IPS-NIHi7 (cell line): ENCODE results near the gene ITM2C.

Experiments used
- DNase-seq: peaks from one replicate; pipeline ENCODE4 v3.0.0; 2012; ENCODE audit warnings: mixed read lengths; ENCODE audit errors: extremely low spot score

Gene ITM2C

DNA sequence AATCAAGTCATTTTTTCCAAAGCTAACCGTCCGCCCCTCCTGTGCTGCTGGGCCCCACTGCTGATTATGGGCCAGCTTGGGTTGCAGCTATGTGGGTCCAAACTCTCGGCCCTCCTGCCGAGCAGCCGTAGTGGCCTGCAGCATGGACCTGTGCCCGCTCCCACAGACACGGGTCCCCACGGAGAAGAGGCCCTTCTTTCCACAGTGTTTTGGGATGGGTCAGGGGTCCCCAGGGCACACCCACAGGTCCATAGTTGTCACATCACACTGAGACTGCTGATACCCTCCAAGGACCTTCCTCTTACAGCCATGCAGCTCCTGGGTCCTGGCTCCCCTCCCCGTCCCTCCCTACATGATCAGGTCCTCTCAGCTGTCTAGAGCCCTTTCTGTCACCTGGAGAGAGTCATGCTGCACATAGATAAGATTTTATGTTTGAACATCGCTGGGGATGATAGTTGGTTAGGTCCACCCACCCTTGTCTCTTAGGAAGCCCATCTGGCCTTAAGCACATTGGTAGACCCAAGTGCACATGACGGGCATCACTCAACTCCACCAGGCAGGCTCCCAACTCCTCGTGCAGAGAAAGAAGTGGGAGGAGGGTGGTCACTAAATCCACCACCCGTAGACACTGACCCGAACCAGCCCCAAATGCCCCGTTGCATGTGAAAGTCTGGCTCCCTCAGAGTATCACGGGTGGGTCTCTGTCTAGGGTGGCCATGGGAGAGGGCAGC, 42.8 kb downstream of the ITM2C start:
- no peak for DNase-seq

DNA sequence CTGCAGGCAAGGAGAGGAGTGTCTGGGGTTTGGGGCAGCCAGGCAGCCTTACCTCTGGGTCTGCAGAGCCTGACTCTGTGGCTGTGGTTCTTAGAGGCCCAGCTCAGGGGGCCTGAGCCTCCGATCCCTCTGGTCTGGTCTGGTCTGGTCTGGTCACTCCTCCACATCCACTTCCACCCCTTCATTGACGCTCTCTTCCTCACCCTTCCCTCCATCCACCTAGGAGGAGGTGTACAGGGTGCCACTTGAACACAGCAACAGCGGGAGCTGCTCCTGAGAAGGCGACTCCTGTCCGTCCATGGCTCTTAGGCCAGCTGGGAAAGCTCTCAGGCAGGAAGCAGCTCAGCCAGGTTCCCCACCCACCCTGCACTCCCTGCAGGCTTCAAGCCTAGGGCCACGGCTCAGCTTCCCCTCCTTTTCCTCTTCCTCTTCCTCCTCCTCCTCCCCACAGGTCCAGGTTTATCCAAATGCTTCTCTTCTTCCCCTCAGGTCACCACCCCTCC, 43.4 kb downstream of the ITM2C start:
- no peak for DNase-seq

DNA sequence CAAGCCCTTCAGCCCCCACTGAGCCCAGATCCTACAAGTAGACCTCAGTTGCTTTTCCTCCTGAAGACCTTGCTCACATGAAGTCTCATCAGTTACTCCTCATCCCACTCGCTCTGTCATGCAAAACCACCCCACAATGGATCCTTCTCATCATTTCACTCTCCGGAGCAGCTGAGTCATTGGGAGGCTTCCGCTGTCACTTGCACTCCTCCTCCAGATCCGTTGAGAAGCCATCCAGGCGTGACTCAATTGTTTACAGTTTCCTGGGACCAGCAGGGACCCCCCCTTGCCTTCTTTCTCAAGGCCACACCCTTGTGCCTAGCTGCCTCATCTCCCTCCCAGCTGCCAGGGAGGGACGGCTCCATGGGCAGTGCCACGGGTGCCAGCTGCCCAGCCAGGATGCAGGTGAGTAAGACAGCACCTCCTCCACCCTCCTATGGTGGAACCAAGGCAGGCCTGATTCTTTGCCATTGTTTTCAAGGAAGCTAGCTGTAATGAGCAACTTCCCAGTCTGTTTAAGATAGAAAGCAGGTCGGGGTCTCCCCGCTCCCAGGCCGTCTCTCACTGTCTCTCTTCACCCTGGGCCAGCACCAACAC, 44.0 kb downstream of the ITM2C start:
- DNase-seq, result no peak

DNA sequence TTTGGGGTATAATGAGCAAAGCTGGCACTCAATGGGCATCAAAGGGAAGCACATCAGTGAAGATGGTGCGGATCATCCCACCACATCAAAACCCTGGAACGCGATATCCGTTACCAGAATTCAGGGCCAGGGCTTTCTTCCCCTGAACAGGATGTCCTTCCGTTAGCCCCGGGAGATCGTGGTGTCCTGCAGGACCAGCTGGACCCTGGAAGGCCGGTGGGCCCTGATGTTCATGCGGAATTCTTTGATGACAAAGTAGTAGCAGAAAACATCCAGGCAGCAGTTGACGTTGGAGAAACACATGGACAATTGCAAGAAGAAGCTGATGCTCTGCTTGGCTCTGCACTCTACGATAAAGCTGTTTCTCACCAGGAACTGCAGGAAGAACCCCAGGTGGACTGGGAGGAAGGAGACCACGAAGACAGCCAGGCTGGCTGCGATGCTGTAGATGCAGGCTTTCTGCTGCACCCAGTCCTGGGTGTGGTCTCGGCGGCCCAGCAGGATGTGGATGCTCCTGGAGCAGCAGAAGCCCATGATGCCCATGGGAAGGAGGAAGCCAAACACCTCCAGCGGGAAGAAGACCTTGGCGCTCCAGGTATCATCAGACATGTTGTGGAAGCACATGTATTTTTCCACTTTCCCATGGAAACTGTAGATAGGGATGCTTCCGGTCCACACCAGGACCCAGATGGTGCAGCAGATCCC, 45.3 kb downstream of the ITM2C start:
- DNase-seq, result no peak

DNA sequence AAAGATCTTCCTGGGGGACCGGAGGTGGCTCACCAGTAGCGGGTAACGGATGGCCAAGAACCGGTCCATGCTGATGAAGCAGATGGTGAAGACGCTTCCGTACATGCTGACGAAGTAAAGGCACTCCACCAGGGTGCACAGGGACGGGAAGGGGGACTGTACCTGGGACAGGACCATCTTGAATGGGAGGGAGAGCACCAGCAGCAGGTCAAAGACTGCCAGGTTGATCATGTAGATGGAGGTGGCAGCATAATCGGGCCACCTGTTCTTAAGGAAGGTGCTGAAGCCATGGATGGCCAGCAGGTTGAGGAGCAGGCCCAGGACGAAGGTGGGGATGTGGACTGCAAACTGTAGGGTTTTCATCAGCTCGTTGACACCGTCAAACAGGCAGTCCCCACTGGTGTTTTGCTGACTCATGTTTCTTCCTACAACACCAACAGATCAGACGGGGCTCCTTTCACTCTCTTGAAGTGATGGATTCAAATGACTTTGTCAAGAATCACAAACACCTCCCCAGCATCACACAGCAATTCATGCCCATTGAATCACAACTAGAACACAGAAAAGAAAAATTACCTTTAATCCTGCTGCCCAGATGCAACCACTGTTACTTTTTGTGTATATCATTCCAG, 45.9 kb downstream of the ITM2C start:
- DNase-seq, result no peak

DNA sequence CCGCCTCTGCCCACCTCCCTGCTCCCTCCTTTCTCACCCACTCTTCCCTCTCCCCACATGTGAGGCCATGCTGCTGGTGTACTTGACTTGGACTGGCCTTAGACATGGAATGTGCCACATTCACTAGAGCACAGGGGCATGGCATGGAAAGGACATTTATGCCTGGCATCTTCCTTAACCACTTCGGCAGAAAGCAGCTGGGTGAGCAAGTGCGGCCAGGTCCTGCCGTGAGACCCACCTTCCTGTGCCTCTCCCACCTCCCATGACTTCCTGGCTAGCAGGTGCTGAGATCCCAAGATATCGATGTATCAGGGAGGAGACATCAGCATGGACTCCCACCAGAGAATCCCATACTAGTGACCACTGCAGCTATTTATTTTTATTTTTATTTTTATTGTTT, 47.3 kb downstream of the ITM2C start:
- no peak for DNase-seq

DNA sequence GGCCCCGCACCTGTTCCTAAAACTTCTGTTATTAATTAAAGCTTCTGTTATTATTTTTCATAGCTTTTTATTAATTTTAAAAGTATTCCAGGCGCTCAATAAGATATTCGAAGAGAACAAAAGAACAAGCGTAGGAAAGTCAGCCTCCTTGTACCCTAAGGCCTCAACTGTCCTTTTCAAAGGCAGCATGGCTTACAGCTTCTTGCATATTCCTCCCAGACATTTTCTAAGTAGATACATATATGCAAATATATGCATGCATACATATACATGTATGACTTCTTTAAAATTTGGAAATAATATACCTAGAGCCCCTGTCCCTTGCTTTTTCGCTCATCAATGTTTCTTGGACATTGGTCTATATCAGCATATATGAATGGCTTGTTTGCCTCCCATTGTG, 48.0 kb downstream of the ITM2C start:
- DNase-seq, result no peak

DNA sequence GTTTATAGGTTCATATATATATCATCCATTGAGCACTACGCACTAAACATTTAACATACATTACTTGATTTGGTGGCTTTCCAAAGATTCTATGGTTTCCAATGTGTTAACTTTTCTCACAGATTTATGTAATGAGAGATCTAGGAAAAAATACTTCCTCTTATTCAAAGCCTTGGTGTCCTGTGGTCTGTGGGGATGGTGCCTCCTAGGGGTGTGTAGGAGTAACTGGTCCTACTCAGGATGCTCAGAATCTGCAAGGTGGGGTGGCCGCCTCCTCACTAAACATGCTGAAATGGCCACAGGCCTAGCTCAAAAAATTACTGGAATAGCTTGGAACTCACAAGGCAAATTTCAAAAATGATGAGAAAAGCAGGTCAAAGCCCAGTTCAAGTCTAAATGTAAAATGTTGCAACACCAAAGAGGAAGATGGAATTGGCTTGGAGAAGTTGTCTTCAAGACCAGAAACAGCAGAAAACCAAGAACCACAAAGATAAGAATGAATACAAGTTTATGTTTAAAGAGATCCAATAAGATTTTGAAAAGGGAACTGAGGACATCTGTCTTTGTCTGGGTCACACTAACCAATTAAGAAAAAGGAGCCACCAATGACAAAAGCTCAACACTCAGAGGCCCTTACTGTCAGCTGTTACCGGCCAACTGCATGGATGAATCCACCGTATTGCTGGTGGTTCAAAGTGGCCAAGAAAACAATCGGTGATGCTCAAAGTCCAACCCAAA, 48.8 kb downstream of the ITM2C start:
- peak; percentile 77 for DNase-seq

DNA sequence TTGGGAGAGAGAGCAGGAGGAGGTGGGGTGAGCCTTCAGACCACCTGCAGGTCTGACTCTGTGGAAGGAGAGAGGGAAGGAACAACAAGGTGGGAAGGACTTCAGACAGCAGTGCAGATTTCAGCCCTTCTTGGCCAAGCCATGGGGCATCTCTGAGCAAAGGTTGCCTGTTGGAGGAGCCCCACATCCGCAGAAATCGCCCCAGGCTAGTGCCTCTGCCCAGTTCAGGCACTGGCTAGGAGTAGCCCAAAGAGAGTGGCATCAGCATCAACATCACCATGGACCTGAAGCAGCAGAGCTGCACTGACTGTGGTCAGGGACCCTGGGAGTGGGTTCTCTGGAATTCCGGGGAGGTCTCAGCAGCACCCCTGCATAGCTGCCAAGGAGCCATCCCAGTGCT, 50.1 kb downstream of the ITM2C start:
- no peak for DNase-seq

DNA sequence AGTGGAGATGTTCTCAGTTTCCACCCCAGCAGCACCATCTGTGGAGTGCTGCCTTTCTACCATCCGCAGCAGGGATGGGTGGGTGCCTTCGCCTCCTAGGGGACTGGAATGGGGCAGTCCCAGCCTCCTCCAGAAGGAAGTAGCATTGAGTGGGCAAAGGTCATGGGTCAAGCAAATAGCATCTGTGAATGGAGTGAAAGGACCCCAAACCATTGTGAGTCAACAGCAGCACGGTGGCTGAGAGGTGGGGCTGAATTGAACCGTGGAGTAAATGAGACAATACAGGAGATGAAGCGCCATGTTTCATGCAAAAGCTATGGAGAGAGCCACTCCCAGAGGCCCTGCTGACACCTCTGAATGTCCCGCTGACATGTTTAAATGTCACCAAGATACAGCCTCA, 50.6 kb downstream of the ITM2C start:
- DNase-seq, result no peak

DNA sequence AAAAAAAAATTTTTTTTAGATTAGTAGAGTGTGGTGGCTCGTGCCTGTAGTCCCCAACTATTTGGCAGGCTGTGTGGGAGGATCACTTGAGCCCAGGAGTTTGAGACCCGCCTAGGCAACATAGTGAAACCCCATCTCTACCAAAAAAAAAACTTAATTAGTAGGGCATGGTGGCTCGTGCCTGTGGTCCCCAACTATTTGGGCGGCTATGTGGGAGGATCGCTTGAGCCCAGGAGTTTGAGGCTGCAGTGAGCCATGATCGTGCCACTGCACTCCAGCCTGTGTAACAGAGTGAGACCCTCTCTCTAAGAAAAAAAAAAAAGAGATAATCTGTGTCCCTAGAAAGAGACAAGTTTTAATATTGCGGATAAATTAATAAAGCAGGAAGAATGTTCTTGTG, 51.5 kb downstream of the ITM2C start:
- DNase-seq, result no peak

DNA sequence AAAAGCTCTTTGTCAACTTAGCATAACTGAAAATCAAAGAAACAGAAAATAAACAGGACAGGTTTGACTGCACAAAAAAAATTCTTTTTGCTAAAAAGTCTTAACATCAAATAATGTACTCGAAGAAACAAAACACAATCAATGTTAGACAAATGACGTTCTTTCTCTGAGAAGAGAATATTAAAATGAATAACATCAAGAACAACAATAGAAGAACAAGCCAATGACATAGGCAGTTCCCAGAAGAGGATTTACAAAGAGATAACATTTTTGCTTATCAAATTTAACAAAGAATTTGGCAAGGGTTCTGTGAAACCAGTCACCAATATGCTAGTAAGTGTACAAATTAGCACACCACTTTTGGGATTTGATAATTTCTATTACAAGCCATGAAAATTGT, 54.5 kb downstream of the ITM2C start:
- no peak for DNase-seq

DNA sequence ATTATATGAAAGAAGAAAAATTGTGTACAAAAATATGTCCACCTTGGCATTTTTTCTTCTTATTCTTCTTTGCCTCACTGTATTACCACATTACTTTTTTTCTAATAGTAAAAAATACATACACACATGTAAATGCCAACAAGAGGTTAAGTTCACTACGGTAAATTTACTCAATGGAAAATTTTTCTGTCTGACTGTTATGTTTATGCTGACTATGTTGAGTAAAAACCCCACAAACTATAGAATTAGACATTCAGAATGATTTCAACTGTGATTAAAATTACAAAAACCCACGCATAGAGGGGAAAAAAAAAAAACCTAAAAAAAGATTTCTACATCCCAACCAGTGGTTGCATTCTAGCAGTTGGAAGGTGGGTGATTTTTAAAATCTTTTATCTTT, 54.9 kb downstream of the ITM2C start:
- no peak for DNase-seq

DNA sequence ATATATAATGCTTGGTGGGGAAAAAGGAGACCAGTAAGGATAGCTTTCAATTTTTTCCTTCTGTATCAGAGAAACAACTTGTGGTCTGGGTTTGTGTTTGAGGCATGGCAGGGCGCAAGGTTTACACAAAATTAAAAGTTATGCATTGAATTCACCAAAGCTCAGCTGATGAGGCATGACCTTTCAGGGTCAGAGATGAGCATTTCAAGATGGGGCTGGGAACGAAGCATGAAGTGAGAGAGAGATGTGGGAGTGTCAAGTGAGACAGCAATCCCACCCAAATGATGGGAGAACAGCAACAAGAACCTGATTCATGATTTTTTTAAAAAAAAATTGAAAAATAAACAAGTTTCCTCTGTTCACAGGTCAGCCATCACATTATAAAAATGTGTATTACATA, 55.4 kb downstream of the ITM2C start:
- DNase-seq, result no peak

DNA sequence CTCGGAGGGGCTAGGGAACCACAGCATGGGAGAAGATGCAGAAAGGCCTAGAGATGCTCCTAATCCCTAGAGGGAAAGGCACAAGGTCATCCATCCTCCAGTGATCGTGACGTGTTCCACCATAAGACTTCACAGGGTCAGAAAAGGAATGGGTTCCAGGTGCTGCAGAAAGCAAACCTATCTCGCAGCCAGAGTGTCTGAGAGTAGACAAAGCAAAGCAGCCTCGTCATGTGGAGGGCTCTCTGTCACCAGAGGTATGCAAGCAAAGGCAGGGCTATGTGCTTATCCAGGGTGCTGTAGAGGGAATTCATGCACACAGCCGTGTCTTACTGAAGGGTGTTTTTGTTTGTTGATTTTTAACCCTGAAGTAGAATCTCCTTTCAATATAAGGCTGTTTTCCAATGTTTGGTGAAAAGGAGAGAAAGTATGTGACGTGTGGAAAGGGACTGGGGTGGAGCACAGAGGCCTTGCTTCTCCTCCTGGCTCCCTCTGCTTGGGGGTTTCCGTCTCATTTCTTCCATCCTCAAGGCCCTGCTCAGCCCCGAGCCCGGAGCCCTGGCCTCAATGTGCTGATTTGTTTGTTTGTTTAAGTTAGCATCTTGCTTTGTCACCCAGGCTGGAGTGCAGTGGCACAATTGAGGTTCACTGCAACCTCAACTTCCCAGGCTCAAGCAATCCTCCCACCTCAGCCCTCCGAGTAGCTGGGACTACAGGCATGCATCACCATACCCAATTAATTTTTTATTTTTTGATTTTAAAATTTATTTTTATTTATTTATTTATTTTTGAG, 57.3 kb downstream of the ITM2C start:
- DNase-seq, result no peak

DNA sequence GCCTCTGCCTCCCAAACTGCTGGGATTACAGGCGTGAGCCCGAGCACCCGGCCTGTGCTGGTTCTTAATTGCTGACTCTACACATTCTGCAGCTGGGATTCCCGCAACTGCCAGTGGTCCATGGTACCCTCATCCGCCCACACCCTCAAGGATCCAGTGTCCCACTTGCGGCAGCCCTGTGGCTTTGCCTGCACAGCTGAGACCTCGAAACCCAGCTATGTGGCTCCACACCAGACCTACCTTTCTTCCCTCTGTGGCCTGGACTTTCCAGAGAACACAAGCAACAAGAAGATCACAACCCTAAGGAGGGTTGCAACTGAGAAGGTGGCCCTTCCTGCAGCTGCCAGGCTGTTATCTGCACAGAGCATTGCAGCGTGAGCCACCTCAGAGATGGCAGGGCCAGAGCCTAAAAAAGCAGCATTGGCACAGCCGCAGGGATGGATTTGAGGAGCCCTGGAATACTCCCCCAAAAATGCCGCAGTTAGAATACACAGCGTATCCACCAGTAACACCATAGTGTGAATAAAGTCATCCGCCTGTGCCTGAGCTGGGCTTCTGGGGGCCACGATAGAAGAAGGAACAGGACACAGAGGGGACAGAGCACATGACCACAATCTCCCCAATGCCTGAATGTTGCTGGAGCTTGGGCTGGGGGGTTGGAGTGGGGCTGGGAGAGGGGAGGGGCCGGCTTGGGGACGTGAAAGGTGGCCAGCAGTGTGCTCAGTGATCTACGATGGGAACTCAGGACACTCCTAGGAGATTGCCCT, 58.4 kb downstream of the ITM2C start:
- DNase-seq, result no peak

DNA sequence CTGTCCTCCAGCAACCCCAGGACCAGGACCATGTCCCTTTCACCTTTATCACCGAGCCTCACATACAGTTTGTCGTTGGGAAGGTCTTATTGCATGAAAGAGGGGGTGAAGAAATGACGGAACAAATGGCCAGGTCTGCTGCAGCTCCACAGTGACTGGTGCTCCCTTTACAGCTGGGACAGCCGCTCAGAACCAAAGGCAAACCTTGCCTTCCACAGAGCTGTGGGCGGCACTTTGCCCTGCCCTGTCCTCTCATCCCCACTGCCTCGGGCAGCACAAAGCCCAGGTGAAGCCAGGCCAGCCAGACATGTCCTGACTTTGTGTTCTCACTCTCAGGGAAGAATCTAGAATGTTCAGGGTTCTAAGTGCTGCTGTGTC, 59.3 kb downstream of the ITM2C start:
- no peak for DNase-seq

DNA sequence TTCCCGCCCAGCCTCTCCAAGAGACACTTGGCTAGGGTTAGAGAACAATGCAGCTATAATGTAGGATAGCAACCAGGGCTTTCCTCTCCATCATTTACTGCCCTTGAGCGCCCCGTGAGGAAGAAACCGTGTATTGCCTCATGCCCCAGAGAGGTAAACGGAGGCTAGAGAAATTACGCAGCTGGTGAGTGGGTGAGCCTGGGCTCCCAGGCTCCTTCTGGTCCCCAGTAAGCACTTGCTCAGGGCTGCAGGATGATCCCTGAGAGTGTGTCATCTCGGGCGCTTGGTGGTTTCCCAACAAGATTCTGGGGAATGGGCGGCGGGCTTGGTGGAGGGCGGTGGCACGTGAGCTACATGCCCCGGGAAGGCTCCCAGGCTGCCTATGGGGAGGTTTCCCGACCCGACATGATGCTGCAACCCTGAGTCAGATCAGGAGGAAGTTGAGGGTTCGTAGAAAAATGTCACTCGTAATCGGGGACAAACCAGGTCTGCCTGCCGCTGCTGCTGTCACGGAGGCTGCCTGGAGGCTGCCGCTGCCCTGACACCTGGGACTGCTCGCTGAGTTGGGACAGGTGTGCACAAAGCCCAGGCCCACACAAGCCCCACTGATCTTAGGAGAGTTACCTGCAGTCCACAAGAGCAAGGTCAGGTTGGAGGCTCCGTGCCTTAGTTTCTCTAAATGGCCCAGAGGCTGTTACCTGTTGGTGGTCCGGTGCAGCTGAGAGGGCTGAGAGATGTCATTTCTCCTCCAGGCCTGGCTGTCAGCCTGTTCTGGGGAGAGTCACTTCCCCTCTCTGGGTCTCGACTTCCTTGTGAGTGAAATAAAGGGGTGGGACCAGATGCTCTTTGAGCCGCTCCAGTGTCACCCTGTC, 60.0 kb downstream of the ITM2C start, which contains the start of gene GPR55:
Gene GPR55, minus strand, starts transcription at position 773 of the 872 bp plus-strand sequence. CDS start 14,280 bp downstream, outside the sequence.
- peak; percentile 79 for DNase-seq

DNA sequence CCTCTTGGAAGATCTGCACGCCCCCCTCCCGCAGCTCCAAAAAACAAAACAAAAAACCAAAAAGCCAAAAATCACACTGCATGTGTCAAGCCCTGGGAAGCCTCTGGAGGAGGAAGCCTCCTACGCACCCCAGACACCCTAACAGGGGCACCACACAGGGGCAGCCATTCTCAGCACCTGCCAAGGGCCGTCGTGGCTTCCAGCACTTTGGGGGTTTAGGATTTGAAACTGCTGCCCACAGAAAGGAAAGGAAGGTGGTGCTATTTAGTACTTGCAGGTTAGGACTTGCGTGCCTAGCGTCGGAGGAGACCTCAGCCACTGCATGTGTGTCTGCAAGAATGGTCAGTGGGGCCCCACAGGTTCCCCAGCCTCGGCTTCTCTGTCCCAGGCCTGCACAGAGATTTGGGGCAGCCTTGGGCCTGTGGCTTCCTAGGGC, 60.7 kb downstream of the ITM2C start:
- no peak for DNase-seq
